ENCODE measurements around the gene SCFD2. TPM values are rescaled to one million over a fixed set of nuclear protein-coding genes. Genes with fewer than 3 reads are reported as not detected.

The SCFD2 gene
- total RNA-seq, 4 donors from 2014 or later = 12.7 to 23.7 (median 18.3) TPM

GRCh38 chr4:53050361-53050774, 315.5 kb downstream of the SCFD2 start:
- Histone ChIP-seq H3K27ac (no peak overlapping the region), H3K9me3 (no peaks in the 10 kb centered on the region), H3K4me1 (no peaks in the 10 kb centered on the region), H3K4me3 (no peak overlapping the region), H3K27me3 (no peaks in the 10 kb centered on the region), H3K36me3 (no peaks in the 10 kb centered on the region)
- no peak for DNase-seq
- in situ Hi-C loops (cut with MboI; ENCODE audit: low pct_ligation_motif_present in 1 of 4, low pct_unique_long_range_greater_than_20kb in 1 of 4, low sequenced_read_pairs in 3 of 4) = no loop called here
- TF ChIP-seq POLR2AphosphoS5 (IDR thresholded peaks at IDR 0.05) (no peak), POLR2A (IDR thresholded peaks at IDR 0.05) (no peak), EP300 (IDR thresholded peaks at IDR 0.05; ENCODE audit: low read depth) (no peak), CTCF (IDR thresholded peaks at IDR 0.05) (no peak)
- 86 to 89% methylated on average over 3 to 4 of the region's 4 CpGs for WGBS, 2 donors (ENCODE audit: low coverage in 1 of 2)
- intact Hi-C loops (cut with DNase I; ENCODE audit: low total_unique reads) = no loop called here

DNA sequence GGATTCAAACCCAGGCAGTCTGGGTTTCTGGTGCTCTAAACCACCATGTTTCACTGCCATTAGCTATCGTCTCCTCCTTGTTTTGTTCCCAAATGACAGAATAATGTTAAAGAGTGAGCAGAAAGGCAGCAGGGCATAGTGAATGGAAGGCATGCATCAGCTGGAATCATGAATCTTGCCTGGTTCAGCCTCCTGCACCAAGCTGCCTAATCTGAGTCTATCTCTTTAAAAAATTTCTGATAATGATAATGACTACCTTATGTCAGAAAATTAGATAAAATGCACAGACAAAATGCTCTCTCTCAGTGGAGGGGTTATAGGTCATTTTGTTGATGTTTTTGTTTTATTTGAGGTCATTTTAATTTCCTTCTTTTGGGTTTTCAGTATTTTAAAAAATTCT, 316.3 kb downstream of the SCFD2 start:
- no peak for DNase-seq
- in situ Hi-C loops (cut with MboI; ENCODE audit: low pct_ligation_motif_present in 1 of 4, low pct_unique_long_range_greater_than_20kb in 1 of 4, low sequenced_read_pairs in 3 of 4) (no loop called here), intact Hi-C loops (cut with DNase I; ENCODE audit: low total_unique reads) (no loop called here)
- 88 to 93% methylated on average over 1 of the region's 1 CpG for WGBS, 2 donors (ENCODE audit: low coverage in 1 of 2)
- Histone ChIP-seq H3K4me3 (no peak overlapping the region), H3K27me3 (no peaks in the 10 kb centered on the region), H3K27ac (no peak overlapping the region), H3K4me1 (no peaks in the 10 kb centered on the region), H3K36me3 (no peaks in the 10 kb centered on the region), H3K9me3 (no peaks in the 10 kb centered on the region)
- TF ChIP-seq CTCF (IDR thresholded peaks at IDR 0.05) (no peak), POLR2A (IDR thresholded peaks at IDR 0.05) (no peak), POLR2AphosphoS5 (IDR thresholded peaks at IDR 0.05) (no peak), EP300 (IDR thresholded peaks at IDR 0.05; ENCODE audit: low read depth) (no peak)

- H3K9me3 ChIP-seq = no peaks in the 10 kb centered on the region
- H3K4me3 ChIP-seq = no peak overlapping the region
- DNase-seq = no peak
- 74 to 82% methylated on average over 2 of the region's 2 CpGs for WGBS, 2 donors (ENCODE audit: low coverage in 1 of 2)
- H3K27ac ChIP-seq = no peak overlapping the region
- no peaks in the 10 kb centered on the region for H3K4me1 ChIP-seq
- no peaks in the 10 kb centered on the region for H3K36me3 ChIP-seq
- TF ChIP-seq EP300 (IDR thresholded peaks at IDR 0.05; ENCODE audit: low read depth) = no peak
- no peak for TF ChIP-seq POLR2A (IDR thresholded peaks at IDR 0.05)
- no peak for TF ChIP-seq CTCF (IDR thresholded peaks at IDR 0.05)
- no peak for TF ChIP-seq POLR2AphosphoS5 (IDR thresholded peaks at IDR 0.05)
- in situ Hi-C loops (cut with MboI; ENCODE audit: low pct_ligation_motif_present in 1 of 4, low pct_unique_long_range_greater_than_20kb in 1 of 4, low sequenced_read_pairs in 3 of 4) (no loop called here), intact Hi-C loops (cut with DNase I; ENCODE audit: low total_unique reads) (no loop called here)
- no peaks in the 10 kb centered on the region for H3K27me3 ChIP-seq
These were observed 321.3 kb downstream of the SCFD2 start for GRCh38 chr4:53044651-53044960.

DNA sequence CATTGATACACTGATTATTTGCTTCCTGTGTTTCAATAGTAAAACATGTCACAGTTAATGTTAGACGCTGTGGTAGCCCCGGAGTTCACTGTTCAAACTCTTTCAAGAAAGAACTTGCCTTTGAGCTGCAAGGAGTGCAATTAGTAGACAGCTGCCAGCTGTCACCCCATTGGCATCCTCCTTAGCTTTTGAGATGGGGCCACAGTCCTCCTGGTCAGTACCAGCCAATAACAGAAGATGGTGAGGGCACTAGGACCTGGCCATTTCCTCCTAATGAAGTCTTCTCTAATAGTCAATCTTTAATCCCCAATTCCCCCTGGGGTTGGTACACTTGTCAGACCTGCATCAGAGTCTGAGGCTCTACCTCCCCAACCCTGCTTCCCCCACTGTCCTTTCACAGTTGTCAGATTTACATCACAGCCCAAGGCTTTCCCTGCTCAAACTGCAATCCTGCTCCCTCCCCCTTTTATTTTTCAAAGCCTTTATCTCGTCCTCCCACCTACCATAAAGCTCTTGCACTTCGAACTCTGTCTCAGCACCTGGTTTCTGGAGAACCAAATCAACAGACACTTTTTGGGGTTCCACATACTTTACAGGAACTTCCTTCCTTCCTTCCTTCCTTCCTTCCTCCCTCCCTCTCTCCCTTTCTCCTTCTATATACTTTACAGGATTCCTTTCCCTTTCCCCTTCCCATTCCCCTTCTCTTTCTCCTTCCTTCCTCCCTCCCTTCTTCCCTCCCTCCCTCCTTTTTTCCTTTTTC, 321.8 kb downstream of the SCFD2 start:
- H3K27me3 ChIP-seq = no peaks in the 10 kb centered on the region
- 54 to 62% methylated on average over 4 of the region's 4 CpGs for WGBS, 2 donors (ENCODE audit: low coverage in 1 of 2)
- no peak overlapping the region for H3K27ac ChIP-seq
- no peak for DNase-seq
- no peaks in the 10 kb centered on the region for H3K4me1 ChIP-seq
- H3K36me3 ChIP-seq = no peaks in the 10 kb centered on the region
- intact Hi-C loops (cut with DNase I; ENCODE audit: low total_unique reads) = no loop called here
- TF ChIP-seq POLR2AphosphoS5 (IDR thresholded peaks at IDR 0.05) (no peak), POLR2A (IDR thresholded peaks at IDR 0.05) (no peak), CTCF (IDR thresholded peaks at IDR 0.05) (no peak), EP300 (IDR thresholded peaks at IDR 0.05; ENCODE audit: low read depth) (no peak)
- in situ Hi-C loops (cut with MboI; ENCODE audit: low pct_ligation_motif_present in 1 of 4, low pct_unique_long_range_greater_than_20kb in 1 of 4, low sequenced_read_pairs in 3 of 4) = no loop called here
- H3K9me3 ChIP-seq = no peaks in the 10 kb centered on the region
- H3K4me3 ChIP-seq = no peak overlapping the region
